Measurements from ENCODE around the gene PIK3CD. TPM values are rescaled to one million over a fixed set of nuclear protein-coding genes. Genes with fewer than 3 reads are reported as not detected.
"Not testable (repeated sequence)": the region's sequence is repeated elsewhere in the genome, so short reads cannot be mapped to it uniquely, and the experiment has no call there.

Gene PIK3CD
- total RNA-seq, 2 experiments from 2014 or later, result 152 to 158 TPM

- H3K4me3 Mint-ChIP-seq, result no peak overlapping the region
- H3K27ac Mint-ChIP-seq, result no peak overlapping the region
- POLR2A ChIA-PET, result no interaction called here
- CTCF ChIA-PET, result interaction anchor here (1.0 to 1.4 kb wide), 4 partner anchors 15 to 131 kb away, joined by 3 read pairs; no protein-coding TSS in a partner anchor
- H3K4me1 Mint-ChIP-seq (ENCODE audit: low read depth), result no peaks in the 10 kb centered on the region
- peaks cover 18% of the 10 kb centered on the region for H3K36me3 Mint-ChIP-seq (ENCODE audit: low read depth)
- no peak for TF ChIP-seq CTCF (IDR thresholded peaks at IDR 0.05)
- DNase-seq (no peak), ATAC-seq (no peak)
- H3K27me3 Mint-ChIP-seq, result no peaks in the 10 kb centered on the region
- intact Hi-C loops (cut with micrococcal nuclease), result no loop called here
- H3K9me3 Mint-ChIP-seq, result no peaks in the 10 kb centered on the region
Observed at GRCh38 chr1:9746211-9746610, 94.7 kb downstream of the PIK3CD start.

- no peak for ATAC-seq
- CTCF ChIA-PET, result interaction anchor here (1.0 to 1.2 kb wide), 3 partner anchors 16 to 131 kb away, joined by 3 read pairs; no protein-coding TSS in a partner anchor
- H3K36me3 Mint-ChIP-seq (ENCODE audit: low read depth), result peaks cover 23% of the 10 kb centered on the region
- no peak overlapping the region for H3K27ac Mint-ChIP-seq
- DNase-seq, result no peak
- no peaks in the 10 kb centered on the region for H3K27me3 Mint-ChIP-seq
- intact Hi-C loops (cut with micrococcal nuclease), result no loop called here
- H3K4me3 Mint-ChIP-seq, result no peak overlapping the region
- no peaks in the 10 kb centered on the region for H3K4me1 Mint-ChIP-seq (ENCODE audit: low read depth)
- POLR2A ChIA-PET, result no interaction called here
- TF ChIP-seq CTCF (IDR thresholded peaks at IDR 0.05), result no peak
- no peaks in the 10 kb centered on the region for H3K9me3 Mint-ChIP-seq
Observed at GRCh38 chr1:9746651-9747050, 95.1 kb downstream of the PIK3CD start.

- H3K9me3 Mint-ChIP-seq; ATAC-seq; H3K4me1 Mint-ChIP-seq (ENCODE audit: low read depth); CTCF ChIA-PET; POLR2A ChIA-PET; H3K4me3 Mint-ChIP-seq; H3K27me3 Mint-ChIP-seq; H3K27ac Mint-ChIP-seq; DNase-seq; intact Hi-C loops (cut with micrococcal nuclease): not testable (repeated sequence)
- peaks cover 26% of the 10 kb centered on the region for H3K36me3 Mint-ChIP-seq (ENCODE audit: low read depth)
Observed at GRCh38 chr1:9748391-9748790, 96.9 kb downstream of the PIK3CD start.

GRCh38 chr1:9749361-9749760 lies 97.8 kb downstream of the PIK3CD start:
- intact Hi-C loops (cut with micrococcal nuclease), result no loop called here
- H3K4me3 Mint-ChIP-seq, result no peak overlapping the region
- H3K36me3 Mint-ChIP-seq (ENCODE audit: low read depth), result peaks cover 26% of the 10 kb centered on the region
- H3K27me3 Mint-ChIP-seq, result no peaks in the 10 kb centered on the region
- H3K27ac Mint-ChIP-seq, result no peak overlapping the region
- TF ChIP-seq CTCF (IDR thresholded peaks at IDR 0.05), result no peak
- ATAC-seq (no peak), DNase-seq (no peak)
- ChIA-PET POLR2A (no interaction called here), CTCF (no interaction called here)
- H3K4me1 Mint-ChIP-seq (ENCODE audit: low read depth), result peaks cover 3% of the 10 kb centered on the region
- H3K9me3 Mint-ChIP-seq, result no peaks in the 10 kb centered on the region

GRCh38 chr1:9751971-9752370 lies 100.4 kb downstream of the PIK3CD start:
- POLR2A ChIA-PET, result no interaction called here
- ATAC-seq, result no peak
- DNase-seq, result no peak
- H3K4me3 Mint-ChIP-seq, result no peak overlapping the region
- H3K9me3 Mint-ChIP-seq, result no peaks in the 10 kb centered on the region
- no peak for TF ChIP-seq CTCF (IDR thresholded peaks at IDR 0.05)
- H3K36me3 Mint-ChIP-seq (ENCODE audit: low read depth), result peaks cover 24% of the 10 kb centered on the region
- H3K4me1 Mint-ChIP-seq (ENCODE audit: low read depth), result peaks cover 3% of the 10 kb centered on the region
- no peak overlapping the region for H3K27ac Mint-ChIP-seq
- CTCF ChIA-PET, result no interaction called here
- H3K27me3 Mint-ChIP-seq, result no peaks in the 10 kb centered on the region
- intact Hi-C loops (cut with micrococcal nuclease), result no loop called here

GRCh38 chr1:9753121-9753531 lies 101.6 kb downstream of the PIK3CD start:
- POLR2A ChIA-PET, result no interaction called here
- no peaks in the 10 kb centered on the region for H3K9me3 Mint-ChIP-seq
- ATAC-seq (no peak), DNase-seq (no peak)
- no peak overlapping the region for H3K4me3 Mint-ChIP-seq
- H3K27ac Mint-ChIP-seq, result no peak overlapping the region
- CTCF ChIA-PET, result no interaction called here
- peaks cover 22% of the 10 kb centered on the region for H3K36me3 Mint-ChIP-seq (ENCODE audit: low read depth)
- H3K4me1 Mint-ChIP-seq (ENCODE audit: low read depth), result peaks cover 3% of the 10 kb centered on the region
- intact Hi-C loops (cut with micrococcal nuclease), result no loop called here
- H3K27me3 Mint-ChIP-seq, result no peaks in the 10 kb centered on the region
- TF ChIP-seq CTCF (IDR thresholded peaks at IDR 0.05), result no peak
